A549 (cell line): ENCODE data around the gene CC2D1A.

Source experiments
- CHD2 ChIP-seq: fragments of 150-350 bp; IDR thresholded peaks from 2 replicates; pipeline ENCODE4 v1.6.1; 2014; ENCODE audit warnings: low read length; ENCODE audit not compliant: partially characterized antibody
- EP300 ChIP-seq, 2 experiments: fragments of >200 bp; sonication (Bioruptor Twin); formaldehyde crosslinking; IDR thresholded peaks; 2 replicates in 1 of 2; 3 replicates in 1 of 2; pipeline ENCODE4 v1.6.1; 2016 to 2017
- JUNB ChIP-seq: fragments of >200 bp; sonication (Bioruptor Twin); formaldehyde crosslinking; IDR thresholded peaks from 2 replicates; pipeline ENCODE4 v1.6.1; 2016
- MAZ ChIP-seq: fragments of 150-350 bp; IDR thresholded peaks from 2 replicates; pipeline ENCODE4 v1.6.1; 2014; ENCODE audit warnings: antibody characterized with exemption, low read depth, low read length, borderline replicate concordance
- PHF8 ChIP-seq: fragments of 200-600 bp; sonication (generic); IDR thresholded peaks from 2 replicates; pipeline ENCODE4 v1.6.1; 2016; ENCODE audit warnings: low read depth, mild to moderate bottlenecking, antibody characterized with exemption, moderate library complexity, borderline replicate concordance
- POLR2A ChIP-seq: IDR thresholded peaks from 2 replicates; pipeline ENCODE4 v1.6.1; 2012; ENCODE audit warnings: mild to moderate bottlenecking, low read length
- POLR2AphosphoS2 ChIP-seq: conservative IDR thresholded peaks from 2 replicates; pipeline ENCODE4 v1.6.1; 2012; ENCODE audit warnings: low read length, improper control_type of control experiment, inconsistent platforms
- RAD21 ChIP-seq, 2 experiments: fragments of >200 bp in 1 of 2; sonication (Bioruptor Twin) in 1 of 2; formaldehyde crosslinking in 1 of 2; IDR thresholded peaks in 1 of 2; conservative IDR thresholded peaks in 1 of 2; 2 replicates in 1 of 2; 3 replicates in 1 of 2; pipeline ENCODE4 v1.6.1; 2012 to 2018; ENCODE audit warnings: inconsistent platforms in 1 of 2
- RARB ChIP-seq: fragments of 250-450 bp; sonication (Bioruptor Pico); IDR thresholded peaks from 2 replicates; pipeline ENCODE4 v1.8.0; 2021; ENCODE audit warnings: mild to moderate bottlenecking, moderate library complexity
- RCOR1 ChIP-seq: fragments of 150-350 bp; IDR thresholded peaks from 2 replicates; pipeline ENCODE4 v1.6.1; 2014; ENCODE audit warnings: antibody characterized with exemption, low read length, low read depth
- REST ChIP-seq: fragments of 200-600 bp; sonication (generic); IDR thresholded peaks from 2 replicates; pipeline ENCODE4 v1.6.1; 2016; ENCODE audit warnings: antibody characterized with exemption, mild to moderate bottlenecking, moderate library complexity
- RNF2 ChIP-seq: fragments of 200-600 bp; sonication (generic); IDR thresholded peaks from 2 replicates; pipeline ENCODE4 v1.6.1; 2016; ENCODE audit warnings: low read depth, mild to moderate bottlenecking, antibody characterized with exemption, moderate library complexity, borderline replicate concordance
- TP53 ChIP-seq: fragments of 250-450 bp; sonication (Bioruptor Pico); IDR thresholded peaks from 2 replicates; pipeline ENCODE4 v1.5.0; 2021; ENCODE audit warnings: mild to moderate bottlenecking, moderate library complexity
- TF ChIP-seq, protein P1 (sequence below): fragments of >200 bp; sonication (Bioruptor Twin); formaldehyde crosslinking; IDR thresholded peaks from 3 replicates; pipeline ENCODE4 v1.5.1; 2016

DNA sequence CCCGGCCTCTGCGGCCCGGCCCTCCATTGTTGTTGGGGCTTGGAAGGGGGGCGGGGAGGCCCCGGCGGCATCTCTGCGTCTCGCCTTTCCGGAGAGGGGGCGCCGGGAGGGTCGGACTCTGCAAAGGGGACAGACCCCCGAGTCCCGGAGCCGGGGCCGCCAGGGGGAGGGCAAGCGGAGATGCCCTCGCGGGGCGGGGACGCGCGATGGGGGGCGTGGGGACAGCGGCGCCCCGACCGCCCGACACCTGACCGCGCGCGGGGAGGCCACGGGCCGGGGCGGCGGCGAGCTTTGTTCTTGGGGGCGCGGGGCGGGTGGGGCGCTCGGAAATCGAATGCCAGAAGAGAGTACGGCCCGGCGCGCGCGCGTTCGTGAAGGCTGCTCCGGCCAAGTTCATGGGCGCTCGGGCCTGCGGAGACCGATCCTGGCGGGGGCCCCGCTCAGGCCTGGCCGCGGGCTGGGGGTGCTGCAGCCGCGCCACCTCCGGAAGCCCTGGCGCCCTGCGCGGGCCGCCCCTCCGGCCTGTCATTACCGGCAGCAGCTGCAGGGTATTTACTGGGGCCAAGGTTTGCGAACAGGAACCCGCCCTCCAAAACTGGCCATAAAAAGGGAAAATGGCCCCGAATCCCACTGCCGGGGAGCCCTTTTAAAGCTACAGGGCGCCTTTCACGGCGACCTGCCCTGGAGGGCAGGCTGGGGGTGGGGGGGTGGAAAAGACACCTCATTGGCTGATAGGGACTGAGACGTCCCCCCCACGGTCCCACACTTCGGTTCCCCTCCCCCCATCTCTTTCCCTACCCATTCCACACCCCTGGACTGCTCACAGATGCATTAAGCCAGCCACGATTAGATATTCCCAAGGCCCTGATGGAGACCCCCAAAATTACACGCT is 40.2 kb upstream of the CC2D1A start:
- TF ChIP-seq MAZ = no peak
- TF ChIP-seq RARB (CRISPR knock-in tag) = no peak
- TF ChIP-seq, protein P1, sequence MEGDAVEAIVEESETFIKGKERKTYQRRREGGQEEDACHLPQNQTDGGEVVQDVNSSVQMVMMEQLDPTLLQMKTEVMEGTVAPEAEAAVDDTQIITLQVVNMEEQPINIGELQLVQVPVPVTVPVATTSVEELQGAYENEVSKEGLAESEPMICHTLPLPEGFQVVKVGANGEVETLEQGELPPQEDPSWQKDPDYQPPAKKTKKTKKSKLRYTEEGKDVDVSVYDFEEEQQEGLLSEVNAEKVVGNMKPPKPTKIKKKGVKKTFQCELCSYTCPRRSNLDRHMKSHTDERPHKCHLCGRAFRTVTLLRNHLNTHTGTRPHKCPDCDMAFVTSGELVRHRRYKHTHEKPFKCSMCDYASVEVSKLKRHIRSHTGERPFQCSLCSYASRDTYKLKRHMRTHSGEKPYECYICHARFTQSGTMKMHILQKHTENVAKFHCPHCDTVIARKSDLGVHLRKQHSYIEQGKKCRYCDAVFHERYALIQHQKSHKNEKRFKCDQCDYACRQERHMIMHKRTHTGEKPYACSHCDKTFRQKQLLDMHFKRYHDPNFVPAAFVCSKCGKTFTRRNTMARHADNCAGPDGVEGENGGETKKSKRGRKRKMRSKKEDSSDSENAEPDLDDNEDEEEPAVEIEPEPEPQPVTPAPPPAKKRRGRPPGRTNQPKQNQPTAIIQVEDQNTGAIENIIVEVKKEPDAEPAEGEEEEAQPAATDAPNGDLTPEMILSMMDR = no peak
- no peak for TF ChIP-seq RAD21 (conservative IDR thresholded peaks at IDR 0.05 in 1 of 2, IDR thresholded peaks at IDR 0.05 in 1 of 2)
- TF ChIP-seq CHD2 = no peak
- TF ChIP-seq PHF8 = no peak
- no peak for TF ChIP-seq JUNB
- no peak for TF ChIP-seq EP300 (IDR thresholded peaks at IDR 0.05)
- no peak for TF ChIP-seq RCOR1
- no peak for TF ChIP-seq POLR2AphosphoS2
- no peak for TF ChIP-seq POLR2A
- TF ChIP-seq TP53 = no peak
- TF ChIP-seq REST = no peak
- no peak for TF ChIP-seq RNF2
